ENCODE measurements around the gene ERBB3. TPM values are rescaled to one million over a fixed set of nuclear protein-coding genes. Genes with fewer than 3 reads are reported as not detected.
A peak's percentile ranks its signal among the peaks of the same experiment; 100 is the strongest.
"Not testable (repeated sequence)": the region's sequence is repeated elsewhere in the genome, so short reads cannot be mapped to it uniquely, and the experiment has no call there.

Gene ERBB3
- total RNA-seq, 1 experiment from 2014 or later: 170 TPM

GRCh38 chr12:56038022-56038655 is 41.8 kb upstream of the ERBB3 start:
- TF ChIP-seq CTCF (IDR thresholded peaks at IDR 0.05; ENCODE audit: unreplicated experiment): no peak
- H3K27me3 Mint-ChIP-seq (ENCODE audit: unreplicated experiment): no peaks in the 10 kb centered on the region
- no peaks in the 10 kb centered on the region for H3K9me3 Mint-ChIP-seq (ENCODE audit: low read depth, unreplicated experiment)
- peaks cover 5% of the 10 kb centered on the region for H3K4me1 Mint-ChIP-seq (ENCODE audit: low read depth, unreplicated experiment)
- no TSS peak for BruUV-seq (replicated peaks)
- DNase-seq: no peak
- H3K4me3 Mint-ChIP-seq (ENCODE audit: low read depth, unreplicated experiment): no peak overlapping the region
- H3K27ac Mint-ChIP-seq (ENCODE audit: unreplicated experiment): no peak overlapping the region
- CTCF ChIA-PET: interaction anchor here (0.7 to 1.1 kb wide), 4 partner anchors 35 to 299 kb away, joined by 3 to 5 read pairs (median 3); partner anchors contain the start of gene SUOX
- peaks cover 29% of the 10 kb centered on the region for H3K36me3 Mint-ChIP-seq (ENCODE audit: insufficient read depth, unreplicated experiment)
- intact Hi-C loops (cut with micrococcal nuclease; ENCODE audit: unreplicated experiment): no loop called here

GRCh38 chr12:56040151-56040550 is 39.8 kb upstream of the ERBB3 start:
- DNase-seq: no peak
- H3K4me1 Mint-ChIP-seq (ENCODE audit: low read depth, unreplicated experiment): peaks cover 11% of the 10 kb centered on the region
- no peak for TF ChIP-seq CTCF (IDR thresholded peaks at IDR 0.05; ENCODE audit: unreplicated experiment)
- peak overlapping the region; percentile 90 for H3K4me3 Mint-ChIP-seq (ENCODE audit: low read depth, unreplicated experiment)
- no TSS peak for BruUV-seq (replicated peaks)
- H3K27ac Mint-ChIP-seq (ENCODE audit: unreplicated experiment): no peak overlapping the region
- no peaks in the 10 kb centered on the region for H3K9me3 Mint-ChIP-seq (ENCODE audit: low read depth, unreplicated experiment)
- H3K27me3 Mint-ChIP-seq (ENCODE audit: unreplicated experiment): no peaks in the 10 kb centered on the region
- CTCF ChIA-PET: interaction anchor here (0.6 to 2.1 kb wide), 2 partner anchors 44 to 298 kb away, joined by 3 to 12 read pairs; partner anchors contain the start of genes IL23A and SUOX
- intact Hi-C loops (cut with micrococcal nuclease; ENCODE audit: unreplicated experiment): loop anchor here (2.0 to 10.0 kb wide), 3 partner anchors 145 to 301 kb away; partner anchors contain the start of genes ORMDL2, SARNP and SMARCC2
- peaks cover 46% of the 10 kb centered on the region for H3K36me3 Mint-ChIP-seq (ENCODE audit: insufficient read depth, unreplicated experiment)

- peak overlapping the region; percentile 95 for H3K27ac Mint-ChIP-seq (ENCODE audit: unreplicated experiment)
- peaks cover 11% of the 10 kb centered on the region for H3K4me1 Mint-ChIP-seq (ENCODE audit: low read depth, unreplicated experiment)
- TF ChIP-seq CTCF (IDR thresholded peaks at IDR 0.05; ENCODE audit: unreplicated experiment): no peak
- no peaks in the 10 kb centered on the region for H3K27me3 Mint-ChIP-seq (ENCODE audit: unreplicated experiment)
- no peak for DNase-seq
- H3K9me3 Mint-ChIP-seq (ENCODE audit: low read depth, unreplicated experiment): no peaks in the 10 kb centered on the region
- intact Hi-C loops (cut with micrococcal nuclease; ENCODE audit: unreplicated experiment): loop anchor here (1.0 to 10.0 kb wide), 5 partner anchors 45 to 302 kb away; partner anchors contain the start of genes ORMDL2, SARNP and SMARCC2
- BruUV-seq (replicated peaks): TSS peak; percentile 84
- H3K36me3 Mint-ChIP-seq (ENCODE audit: insufficient read depth, unreplicated experiment): peaks cover 53% of the 10 kb centered on the region
- peak overlapping the region; percentile 90 for H3K4me3 Mint-ChIP-seq (ENCODE audit: low read depth, unreplicated experiment)
- CTCF ChIA-PET: interaction anchor here (0.7 to 2.1 kb wide), 2 partner anchors 45 to 115 kb away, joined by 3 to 12 read pairs; partner anchors contain the start of gene SUOX
These were observed 38.9 kb upstream of the ERBB3 start for GRCh38 chr12:56040963-56041551.

- Mint-ChIP-seq H3K27ac (ENCODE audit: unreplicated experiment) (peak within 1 kb of the TSS; percentile 95), H3K27me3 (ENCODE audit: unreplicated experiment) (no peaks in the 10 kb centered on the region), H3K36me3 (ENCODE audit: insufficient read depth, unreplicated experiment) (peaks cover 60% of the 10 kb centered on the region), H3K4me1 (ENCODE audit: low read depth, unreplicated experiment) (peaks cover 18% of the 10 kb centered on the region), H3K9me3 (ENCODE audit: low read depth, unreplicated experiment) (no peaks in the 10 kb centered on the region), H3K4me3 (ENCODE audit: low read depth, unreplicated experiment) (peak within 1 kb of the TSS; percentile 90)
- peak; percentile 51 for TF ChIP-seq CTCF (IDR thresholded peaks at IDR 0.05; ENCODE audit: unreplicated experiment)
- intact Hi-C loops (cut with micrococcal nuclease; ENCODE audit: unreplicated experiment): loop anchor here (1.0 to 10.0 kb wide), 5 partner anchors 45 to 303 kb away; partner anchors contain the start of genes ORMDL2, SARNP and SMARCC2
- no TSS peak for BruUV-seq (replicated peaks)
- peak; percentile 93 for DNase-seq
- CTCF ChIA-PET: interaction anchor here (2.1 kb wide), 1 partner anchor 45 kb away, joined by 12 read pairs; the partner anchor contains the start of gene SUOX
These were observed 38.2 kb upstream of the ERBB3 start, which contains the start of gene RPS26 for GRCh38 chr12:56041552-56042429. RPS26 (plus strand) TSS chr12:56041918; CDS start chr12:56042167, 249 bp downstream.

- peaks cover 19% of the 10 kb centered on the region for H3K4me1 Mint-ChIP-seq (ENCODE audit: low read depth, unreplicated experiment)
- intact Hi-C loops (cut with micrococcal nuclease; ENCODE audit: unreplicated experiment): loop anchor here (5.0 to 10.0 kb wide), 2 partner anchors 142 to 225 kb away; partner anchors contain the start of genes ORMDL2, SARNP and SMARCC2
- H3K27ac Mint-ChIP-seq (ENCODE audit: unreplicated experiment): peak overlapping the region; percentile 95
- DNase-seq; CTCF ChIA-PET; H3K9me3 Mint-ChIP-seq (ENCODE audit: low read depth, unreplicated experiment); H3K27me3 Mint-ChIP-seq (ENCODE audit: unreplicated experiment): not testable (repeated sequence)
- peak overlapping the region; percentile 90 for H3K4me3 Mint-ChIP-seq (ENCODE audit: low read depth, unreplicated experiment)
- peaks cover 66% of the 10 kb centered on the region for H3K36me3 Mint-ChIP-seq (ENCODE audit: insufficient read depth, unreplicated experiment)
- TSS peak; percentile 87 for BruUV-seq (replicated peaks)
These were observed 37.5 kb upstream of the ERBB3 start for GRCh38 chr12:56042430-56042813.
